Keratinocyte (primary cell): ENCODE measurements around the gene GATA5. TPM values are rescaled to one million over a fixed set of nuclear protein-coding genes. Genes with fewer than 3 reads are reported as not detected.

ENCODE experiments used
- DNase-seq: peaks from one replicate; pipeline ENCODE4 v3.0.0-alpha.2; 2011; ENCODE audit warnings: low read depth, missing footprints, low spot score
- FAIRE-seq: peaks from 2 replicates; lab custom pipeline; 2011; peaks lifted over from hg19 to GRCh38; lab: Jason Lieb, UNC
- H2AFZ ChIP-seq: 2 replicates; pipeline ENCODE4 v1.6.0; 2012; ENCODE audit warnings: low read length, control low read depth, inconsistent platforms; ENCODE audit not compliant: control insufficient read depth
- H3K27ac ChIP-seq: 2 replicates; pipeline ENCODE4 v1.5.1; 2011; ENCODE audit warnings: low read length; ENCODE audit not compliant: control insufficient read depth, insufficient read depth
- H3K27me3 ChIP-seq: 3 replicates; pipeline ENCODE4 v1.6.0; 2011; ENCODE audit warnings: low read length; ENCODE audit not compliant: control insufficient read depth, insufficient read depth; ENCODE audit errors: extremely low read depth
- H3K36me3 ChIP-seq, 2 experiments: 2 replicates in 1 of 2; 3 replicates in 1 of 2; pipeline ENCODE4 v1.5.1; 2011; ENCODE audit warnings: low read length in 2 of 2, mild to moderate bottlenecking in 1 of 2; ENCODE audit not compliant: control insufficient read depth in 2 of 2, insufficient read depth in 2 of 2; ENCODE audit errors: extremely low read depth in 1 of 2
- H3K4me1 ChIP-seq: 3 replicates; pipeline ENCODE4 v1.5.1; 2011; ENCODE audit warnings: low read length; ENCODE audit not compliant: control insufficient read depth, insufficient read depth; ENCODE audit errors: extremely low read depth
- H3K4me2 ChIP-seq: 3 replicates; pipeline ENCODE4 v1.6.0; 2011; ENCODE audit warnings: low read depth, low read length; ENCODE audit not compliant: control insufficient read depth, insufficient read depth; ENCODE audit errors: extremely low read depth
- H3K4me3 ChIP-seq, 3 experiments: fragments of 200-600 bp in 1 of 3; sonication (generic) in 1 of 3; 2 replicates in 2 of 3; 3 replicates in 1 of 3; pipeline ENCODE4 v1.5.1; 2011 to 2016; ENCODE audit warnings: low read length in 3 of 3, mild to moderate bottlenecking in 3 of 3, control low read depth in 2 of 3, inconsistent platforms in 1 of 3, low read depth in 1 of 3, mixed read lengths in 1 of 3, mixed run types in 1 of 3, moderate library complexity in 1 of 3; ENCODE audit not compliant: control insufficient read depth in 2 of 3, insufficient read depth in 2 of 3; ENCODE audit errors: extremely low read depth in 1 of 3
- H3K79me2 ChIP-seq: 2 replicates; pipeline ENCODE4 v1.6.0; 2012; ENCODE audit warnings: low read length; ENCODE audit not compliant: control insufficient read depth, insufficient read depth
- H3K9ac ChIP-seq: 3 replicates; pipeline ENCODE4 v1.6.0; 2011; ENCODE audit warnings: low read length; ENCODE audit not compliant: control insufficient read depth, insufficient read depth; ENCODE audit errors: extremely low read depth
- H3K9me1 ChIP-seq: 3 replicates; pipeline ENCODE4 v1.6.0; 2011; ENCODE audit warnings: low read length; ENCODE audit not compliant: control insufficient read depth, insufficient read depth; ENCODE audit errors: extremely low read depth
- H3K9me3 ChIP-seq: 2 replicates; pipeline ENCODE4 v1.5.1; 2012; ENCODE audit warnings: low read depth, low read length; ENCODE audit not compliant: control insufficient read depth
- H4K20me1 ChIP-seq: 3 replicates; pipeline ENCODE4 v1.6.0; 2011; ENCODE audit warnings: low read length; ENCODE audit not compliant: control insufficient read depth, insufficient read depth; ENCODE audit errors: extremely low read depth
- CTCF ChIP-seq, 3 experiments: IDR thresholded peaks in 1 of 3; conservative IDR thresholded peaks in 1 of 3; optimal IDR thresholded peaks in 1 of 3; 2 replicates in 2 of 3; 3 replicates in 1 of 3; pipeline versions ENCODE3 to v1.5.1; 2011; ENCODE audit warnings: low read length in 3 of 3, mild to moderate bottlenecking in 3 of 3, moderate library complexity in 2 of 3, control low read depth in 1 of 3, inconsistent platforms in 1 of 3; ENCODE audit not compliant: insufficient read depth in 2 of 3; ENCODE audit errors: extremely low read depth in 1 of 3
- EZH2 ChIP-seq: IDR thresholded peaks from one replicate; pipeline ENCODE4 v1.6.1; 2012; ENCODE audit warnings: inconsistent platforms, mild to moderate bottlenecking, low read length, moderate library complexity
- dilution Hi-C: fragments of 300-500 bp; cut with MboI; formaldehyde crosslinking; loops from one replicate; pipeline ENCODE4 v1.7.0; 2020; ENCODE audit warnings: low sequenced_read_pairs; ENCODE audit not compliant: extremely low pct_ligation_motif_present
- polyA plus RNA-seq, 5 experiments: library from polyadenylated mRNA; depleted of rRNA in 3 of 5; stranded (reverse) in 3 of 5; stranded (forward) in 1 of 5; unstranded in 1 of 5; fragments of >200 nt; gene quantifications; 1 replicate in 1 of 5; 2 replicates in 3 of 5; 3 replicates in 1 of 5; pipeline versions ENCODE4 v1.2.1 to v1.2.3, GENCODE V29; 2011 to 2012; ENCODE audit warnings: missing spikeins in 2 of 5, low read depth in 1 of 5, low replicate concordance in 1 of 5

GATA5 gene
- polyA plus RNA-seq, 1 donor (not counting 4 experiments of a cell fraction or from before 2014, with no cell fraction given) = not detected

- Histone ChIP-seq H3K27me3 (peaks cover 79% of the 10 kb centered on the region), H3K9ac (no peak overlapping the region), H3K9me1 (no peaks in the 10 kb centered on the region), H3K4me2 (peak overlapping the region; percentile 1), H3K27ac (no peak overlapping the region), H3K79me2 (no peaks in the 10 kb centered on the region), H4K20me1 (peaks cover 3% of the 10 kb centered on the region), H3K4me1 (no peaks in the 10 kb centered on the region), H3K9me3 (no peaks in the 10 kb centered on the region), H3K4me3 (no peak overlapping the region), H2AFZ (no peak overlapping the region), H3K36me3 (no peaks in the 10 kb centered on the region)
- dilution Hi-C loops = no loop called here
- no peak for FAIRE-seq
- DNase-seq = no peak
- TF ChIP-seq EZH2 (no peak), CTCF (optimal IDR thresholded peaks at IDR 0.05 in 1 of 3, IDR thresholded peaks at IDR 0.05 in 1 of 3, conservative IDR thresholded peaks at IDR 0.05 in 1 of 3; ENCODE audit: extremely low read depth in 1 of 3, insufficient read depth in 2 of 3, low read length in 3 of 3) (no peak)
These were observed 5.8 kb upstream of the GATA5 start for GRCh38 chr20:62481425-62482145.

- no peak for DNase-seq
These were observed 4.5 kb upstream of the GATA5 start for GRCh38 chr20:62480318-62480717.

More at GRCh38 chr20:62480318-62480717, 4.5 kb upstream of the GATA5 start:
- no peaks in the 10 kb centered on the region for H3K36me3 ChIP-seq
- no peak overlapping the region for H3K4me3 ChIP-seq
- peaks cover 78% of the 10 kb centered on the region for H3K27me3 ChIP-seq
- no peak overlapping the region for H2AFZ ChIP-seq
- no peak overlapping the region for H3K9ac ChIP-seq
- dilution Hi-C loops = no loop called here
- no peak for FAIRE-seq
- H3K27ac ChIP-seq = no peak overlapping the region
- H3K9me3 ChIP-seq = no peaks in the 10 kb centered on the region
- no peaks in the 10 kb centered on the region for H3K9me1 ChIP-seq
- H3K4me1 ChIP-seq = no peaks in the 10 kb centered on the region
- TF ChIP-seq CTCF (optimal IDR thresholded peaks at IDR 0.05 in 1 of 3, IDR thresholded peaks at IDR 0.05 in 1 of 3, conservative IDR thresholded peaks at IDR 0.05 in 1 of 3; ENCODE audit: extremely low read depth in 1 of 3, insufficient read depth in 2 of 3, low read length in 3 of 3) (no peak), EZH2 (no peak)
- no peaks in the 10 kb centered on the region for H3K79me2 ChIP-seq
- peaks cover 3% of the 10 kb centered on the region for H4K20me1 ChIP-seq
- H3K4me2 ChIP-seq = no peak overlapping the region
